Neural progenitor cell (in vitro differentiated cells): ENCODE measurements around the gene ADCY9.

Source experiments
- EZH2phosphoT487 ChIP-seq: fragments of 200-600 bp; sonication (generic); IDR thresholded peaks from 2 replicates; pipeline ENCODE4 v1.6.1; 2017; ENCODE audit warnings: antibody characterized with exemption
- TF ChIP-seq, protein P1 (sequence below): fragments of 200-600 bp; sonication (generic); IDR thresholded peaks from 2 replicates; pipeline ENCODE4 v1.5.1; 2017; ENCODE audit warnings: antibody characterized with exemption, mild to moderate bottlenecking

DNA sequence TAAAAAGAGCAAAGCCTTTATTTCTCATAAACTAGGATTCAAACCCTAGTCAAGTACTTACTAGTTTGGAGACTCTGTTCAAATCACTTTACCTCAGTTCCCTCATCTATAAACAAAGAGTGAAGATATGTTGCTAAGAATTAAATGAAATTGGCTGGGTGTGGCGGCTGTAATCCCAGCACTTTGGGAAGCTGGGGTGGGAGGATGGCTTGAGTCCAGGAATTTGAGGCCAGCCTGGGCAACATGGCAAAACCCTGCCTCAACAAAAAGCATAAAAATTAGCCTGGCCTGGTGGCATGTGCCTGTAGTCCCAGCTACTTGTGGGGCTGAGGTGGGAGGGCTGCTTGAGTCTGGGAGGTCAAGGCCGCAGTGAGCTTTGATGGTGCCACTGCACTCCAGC lies 121.2 kb downstream of the ADCY9 start:
- TF ChIP-seq EZH2phosphoT487: no peak
- TF ChIP-seq, protein P1, sequence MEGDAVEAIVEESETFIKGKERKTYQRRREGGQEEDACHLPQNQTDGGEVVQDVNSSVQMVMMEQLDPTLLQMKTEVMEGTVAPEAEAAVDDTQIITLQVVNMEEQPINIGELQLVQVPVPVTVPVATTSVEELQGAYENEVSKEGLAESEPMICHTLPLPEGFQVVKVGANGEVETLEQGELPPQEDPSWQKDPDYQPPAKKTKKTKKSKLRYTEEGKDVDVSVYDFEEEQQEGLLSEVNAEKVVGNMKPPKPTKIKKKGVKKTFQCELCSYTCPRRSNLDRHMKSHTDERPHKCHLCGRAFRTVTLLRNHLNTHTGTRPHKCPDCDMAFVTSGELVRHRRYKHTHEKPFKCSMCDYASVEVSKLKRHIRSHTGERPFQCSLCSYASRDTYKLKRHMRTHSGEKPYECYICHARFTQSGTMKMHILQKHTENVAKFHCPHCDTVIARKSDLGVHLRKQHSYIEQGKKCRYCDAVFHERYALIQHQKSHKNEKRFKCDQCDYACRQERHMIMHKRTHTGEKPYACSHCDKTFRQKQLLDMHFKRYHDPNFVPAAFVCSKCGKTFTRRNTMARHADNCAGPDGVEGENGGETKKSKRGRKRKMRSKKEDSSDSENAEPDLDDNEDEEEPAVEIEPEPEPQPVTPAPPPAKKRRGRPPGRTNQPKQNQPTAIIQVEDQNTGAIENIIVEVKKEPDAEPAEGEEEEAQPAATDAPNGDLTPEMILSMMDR: no peak
